Osteoblast (primary cell): ENCODE results near the gene ZC2HC1B. TPM values are rescaled to one million over a fixed set of nuclear protein-coding genes. Genes with fewer than 3 reads are reported as not detected.

Experiments used
- DNase-seq: peaks from one replicate; pipeline ENCODE4 v3.0.0; 2011; ENCODE audit warnings: low spot score, mixed read lengths; ENCODE audit not compliant: insufficient read length; ENCODE audit errors: missing footprints
- H2AFZ ChIP-seq: 2 replicates; pipeline ENCODE4 v1.6.0; 2011; ENCODE audit warnings: mild to moderate bottlenecking, low read length
- H3K27ac ChIP-seq: 2 replicates; pipeline ENCODE4 v1.5.1; 2011; ENCODE audit warnings: mild to moderate bottlenecking, low read depth, low read length, moderate library complexity
- H3K27me3 ChIP-seq: 2 replicates; pipeline ENCODE4 v1.6.0; 2012; ENCODE audit warnings: mild to moderate bottlenecking, control low read depth, inconsistent platforms, low read length, moderate library complexity; ENCODE audit not compliant: insufficient read depth
- H3K36me3 ChIP-seq: 2 replicates; pipeline ENCODE4 v1.5.1; 2011; ENCODE audit warnings: mild to moderate bottlenecking, low read length, control low read depth, moderate library complexity; ENCODE audit not compliant: insufficient read depth
- H3K4me1 ChIP-seq: 2 replicates; pipeline ENCODE4 v1.5.1; 2011; ENCODE audit warnings: mild to moderate bottlenecking, low read length, control low read depth, moderate library complexity; ENCODE audit not compliant: insufficient read depth
- H3K4me2 ChIP-seq: 2 replicates; pipeline ENCODE4 v1.6.0; 2011; ENCODE audit warnings: mild to moderate bottlenecking, low read length; ENCODE audit not compliant: insufficient read depth
- H3K4me3 ChIP-seq: fragments of 200-600 bp; sonication (generic); 3 replicates; pipeline ENCODE4 v1.5.1; 2012; ENCODE audit warnings: mild to moderate bottlenecking, low read length, inconsistent platforms; ENCODE audit not compliant: insufficient read depth
- H3K79me2 ChIP-seq: 2 replicates; pipeline ENCODE4 v1.6.0; 2012; ENCODE audit warnings: mild to moderate bottlenecking, low read length, control low read depth, inconsistent platforms; ENCODE audit not compliant: insufficient read depth
- H3K9me3 ChIP-seq: 2 replicates; pipeline ENCODE4 v1.5.1; 2011; ENCODE audit warnings: low read depth, low read length, control low read depth
- H4K20me1 ChIP-seq: 2 replicates; pipeline ENCODE4 v1.6.0; 2012; ENCODE audit warnings: mild to moderate bottlenecking, low read length, control low read depth; ENCODE audit not compliant: insufficient read depth
- total RNA-seq: library from RNA; depleted of rRNA; stranded (reverse); fragments of >200 nt; gene quantifications from 2 replicates; pipeline ENCODE4 v1.2.3, GENCODE V29; 2012
- TF ChIP-seq, protein P1 (sequence below): IDR thresholded peaks from 2 replicates; pipeline ENCODE4 v1.5.1; 2011; ENCODE audit warnings: mild to moderate bottlenecking, low read depth, low read length, moderate library complexity; ENCODE audit errors: extremely low read depth

The ZC2HC1B gene
- total RNA-seq, 1 donor: not detected

DNA sequence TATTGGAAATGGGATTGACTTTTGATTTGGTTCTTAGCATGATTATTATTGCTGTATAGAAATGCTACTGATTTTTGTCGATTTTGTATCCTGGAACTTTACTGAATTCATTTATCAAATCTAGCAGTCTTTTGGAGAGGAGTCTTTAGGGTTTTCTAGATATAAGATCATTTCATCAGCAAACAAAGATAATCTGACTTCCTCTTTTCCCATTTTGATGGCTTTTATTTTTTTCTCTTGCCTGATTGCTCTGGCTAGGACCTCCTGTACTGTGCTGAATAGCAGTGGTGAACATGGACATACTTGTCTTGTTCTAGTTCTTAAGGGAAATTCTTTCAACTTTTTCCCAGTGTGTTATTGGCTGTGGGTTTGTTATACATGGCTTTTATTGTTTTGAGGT is 64.6 kb downstream of the ZC2HC1B start:
- Histone ChIP-seq H2AFZ (no peak overlapping the region), H3K4me3 (no peak overlapping the region), H3K27me3 (no peaks in the 10 kb centered on the region), H3K9me3 (no peaks in the 10 kb centered on the region), H3K27ac (no peak overlapping the region), H3K4me1 (no peaks in the 10 kb centered on the region), H3K36me3 (no peaks in the 10 kb centered on the region), H3K79me2 (no peaks in the 10 kb centered on the region), H4K20me1 (no peaks in the 10 kb centered on the region), H3K4me2 (no peak overlapping the region)
- TF ChIP-seq, protein P1, sequence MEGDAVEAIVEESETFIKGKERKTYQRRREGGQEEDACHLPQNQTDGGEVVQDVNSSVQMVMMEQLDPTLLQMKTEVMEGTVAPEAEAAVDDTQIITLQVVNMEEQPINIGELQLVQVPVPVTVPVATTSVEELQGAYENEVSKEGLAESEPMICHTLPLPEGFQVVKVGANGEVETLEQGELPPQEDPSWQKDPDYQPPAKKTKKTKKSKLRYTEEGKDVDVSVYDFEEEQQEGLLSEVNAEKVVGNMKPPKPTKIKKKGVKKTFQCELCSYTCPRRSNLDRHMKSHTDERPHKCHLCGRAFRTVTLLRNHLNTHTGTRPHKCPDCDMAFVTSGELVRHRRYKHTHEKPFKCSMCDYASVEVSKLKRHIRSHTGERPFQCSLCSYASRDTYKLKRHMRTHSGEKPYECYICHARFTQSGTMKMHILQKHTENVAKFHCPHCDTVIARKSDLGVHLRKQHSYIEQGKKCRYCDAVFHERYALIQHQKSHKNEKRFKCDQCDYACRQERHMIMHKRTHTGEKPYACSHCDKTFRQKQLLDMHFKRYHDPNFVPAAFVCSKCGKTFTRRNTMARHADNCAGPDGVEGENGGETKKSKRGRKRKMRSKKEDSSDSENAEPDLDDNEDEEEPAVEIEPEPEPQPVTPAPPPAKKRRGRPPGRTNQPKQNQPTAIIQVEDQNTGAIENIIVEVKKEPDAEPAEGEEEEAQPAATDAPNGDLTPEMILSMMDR: no peak
- DNase-seq: no peak

DNA sequence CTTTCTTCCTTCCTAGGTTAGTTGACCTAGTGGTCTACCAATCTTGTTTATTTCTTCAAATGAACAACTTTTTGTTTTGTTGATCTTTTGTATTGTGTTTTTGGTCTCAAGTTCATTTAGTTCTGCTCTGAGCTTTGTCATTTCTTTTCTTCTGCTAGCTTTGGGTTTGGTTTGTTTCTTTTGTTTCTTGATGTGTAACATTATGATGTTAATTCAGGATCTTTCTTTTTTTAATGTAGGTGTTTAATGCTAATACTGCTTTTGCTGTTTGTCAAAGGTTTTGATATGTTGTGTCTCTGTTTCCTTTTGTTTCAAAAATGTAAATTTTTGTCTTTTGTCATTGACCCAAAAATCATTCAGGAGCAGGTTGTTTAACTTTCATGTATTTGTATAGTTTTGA is 65.7 kb downstream of the ZC2HC1B start:
- H3K79me2 ChIP-seq: no peaks in the 10 kb centered on the region
- TF ChIP-seq, protein P1: no peak
- H2AFZ ChIP-seq: no peak overlapping the region
- no peaks in the 10 kb centered on the region for H3K9me3 ChIP-seq
- DNase-seq: no peak
- no peak overlapping the region for H3K27ac ChIP-seq
- H3K4me3 ChIP-seq: no peak overlapping the region
- H3K36me3 ChIP-seq: no peaks in the 10 kb centered on the region
- no peak overlapping the region for H3K4me2 ChIP-seq
- H4K20me1 ChIP-seq: no peaks in the 10 kb centered on the region
- H3K4me1 ChIP-seq: no peaks in the 10 kb centered on the region
- no peaks in the 10 kb centered on the region for H3K27me3 ChIP-seq

DNA sequence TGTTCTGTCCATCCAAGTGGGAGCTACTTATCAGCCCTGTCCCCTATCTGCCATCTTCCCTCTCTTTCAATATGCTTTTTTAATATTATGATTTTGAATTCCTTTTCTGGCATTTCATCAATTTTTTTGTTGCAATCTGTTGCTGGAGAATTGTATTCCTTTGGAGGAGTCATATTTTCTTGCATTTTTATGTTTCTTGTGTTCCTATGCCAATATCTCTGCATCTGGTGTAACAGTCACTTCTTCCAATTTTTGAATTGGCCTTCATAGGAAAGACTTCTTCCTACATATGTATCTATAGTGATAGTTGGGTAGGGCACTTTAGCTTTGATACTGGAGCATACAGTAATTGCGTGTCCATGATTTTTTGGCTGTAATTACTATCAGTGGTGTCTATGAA is 70.1 kb downstream of the ZC2HC1B start:
- TF ChIP-seq, protein P1: no peak
- H3K27ac ChIP-seq: no peak overlapping the region
- H4K20me1 ChIP-seq: no peaks in the 10 kb centered on the region
- no peak overlapping the region for H3K4me3 ChIP-seq
- H3K4me2 ChIP-seq: no peak overlapping the region
- peaks cover 4% of the 10 kb centered on the region for H3K27me3 ChIP-seq
- H3K4me1 ChIP-seq: no peaks in the 10 kb centered on the region
- H3K9me3 ChIP-seq: no peaks in the 10 kb centered on the region
- H3K79me2 ChIP-seq: no peaks in the 10 kb centered on the region
- DNase-seq: no peak
- no peak overlapping the region for H2AFZ ChIP-seq
- no peaks in the 10 kb centered on the region for H3K36me3 ChIP-seq

DNA sequence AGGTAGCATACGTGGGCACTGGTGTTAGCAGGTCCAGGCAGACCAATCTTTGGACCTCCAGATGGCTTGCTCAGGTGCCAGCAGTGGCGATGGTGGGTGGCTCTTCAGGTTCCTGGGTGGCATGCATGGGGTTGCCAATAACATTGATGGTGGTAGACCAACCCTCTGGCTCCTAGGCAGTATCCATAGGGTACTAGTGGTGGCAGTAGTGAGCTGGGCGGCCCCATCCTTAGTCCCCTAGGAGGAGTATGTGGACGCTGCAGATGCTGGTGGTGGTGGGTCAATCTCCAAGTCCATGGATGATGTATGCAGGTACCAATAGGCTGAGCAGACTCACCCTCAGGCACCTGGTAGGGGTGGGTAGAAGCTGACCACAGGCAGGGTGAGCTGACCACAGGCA is 70.6 kb downstream of the ZC2HC1B start:
- H3K9me3 ChIP-seq: no peaks in the 10 kb centered on the region
- no peak overlapping the region for H2AFZ ChIP-seq
- no peak overlapping the region for H3K4me3 ChIP-seq
- no peaks in the 10 kb centered on the region for H3K4me1 ChIP-seq
- H3K79me2 ChIP-seq: no peaks in the 10 kb centered on the region
- no peak overlapping the region for H3K4me2 ChIP-seq
- no peak overlapping the region for H3K27ac ChIP-seq
- no peaks in the 10 kb centered on the region for H3K36me3 ChIP-seq
- no peak for DNase-seq
- TF ChIP-seq, protein P1: no peak
- H4K20me1 ChIP-seq: no peaks in the 10 kb centered on the region
- peaks cover 4% of the 10 kb centered on the region for H3K27me3 ChIP-seq
